GM18502 (cell line): ENCODE results near the gene DPP6.

ENCODE experiments used
- ATAC-seq: cut with Tn5 transposase; IDR thresholded peaks from one replicate; pipeline ENCODE4 v1.9.1; 2021; ENCODE audit warnings: mild to moderate bottlenecking; ENCODE audit not compliant: unreplicated experiment, poor library complexity

The DPP6 gene

DNA sequence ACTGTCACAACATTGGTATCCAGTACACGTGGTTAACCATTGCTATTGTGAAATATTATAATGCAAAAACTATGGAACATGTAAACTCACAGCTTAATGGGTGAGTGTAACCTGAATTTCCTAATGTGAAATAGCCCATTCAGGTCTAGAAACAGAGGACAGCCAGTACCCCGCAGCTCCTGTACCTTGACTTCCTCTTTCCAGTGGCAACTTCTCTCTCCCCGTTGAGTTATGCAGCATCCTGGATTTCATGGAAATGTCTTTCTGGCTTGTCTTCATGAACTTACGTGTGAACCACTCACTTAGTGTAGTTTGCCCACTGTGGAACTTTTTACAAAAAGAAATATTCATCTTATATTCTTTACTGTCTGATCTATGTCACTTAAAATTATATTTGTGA lies 384.4 kb downstream of the DPP6 start:
- ATAC-seq = no peak

DNA sequence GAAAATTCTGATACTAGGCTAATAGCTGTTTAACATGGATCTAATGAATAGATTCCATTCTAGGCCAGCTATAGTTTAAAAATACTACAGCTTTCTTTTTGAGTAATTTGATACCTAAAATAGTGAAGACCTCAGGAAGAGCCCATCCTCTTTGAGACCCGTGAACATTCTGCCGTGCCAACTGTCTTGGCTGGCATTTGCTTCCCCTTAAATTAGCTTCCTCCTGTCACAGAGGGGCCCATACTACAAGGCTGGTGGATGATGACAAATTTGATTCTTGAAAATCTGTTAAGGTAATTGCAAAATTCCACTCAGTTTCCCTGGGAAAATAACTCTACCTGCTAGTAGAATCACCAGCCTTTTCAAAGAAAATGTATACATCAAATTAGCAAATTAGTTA lies 385.0 kb downstream of the DPP6 start:
- no peak for ATAC-seq

GRCh38 chr7:154438571-154439367 lies 386.6 kb downstream of the DPP6 start:
- no peak for ATAC-seq

DNA sequence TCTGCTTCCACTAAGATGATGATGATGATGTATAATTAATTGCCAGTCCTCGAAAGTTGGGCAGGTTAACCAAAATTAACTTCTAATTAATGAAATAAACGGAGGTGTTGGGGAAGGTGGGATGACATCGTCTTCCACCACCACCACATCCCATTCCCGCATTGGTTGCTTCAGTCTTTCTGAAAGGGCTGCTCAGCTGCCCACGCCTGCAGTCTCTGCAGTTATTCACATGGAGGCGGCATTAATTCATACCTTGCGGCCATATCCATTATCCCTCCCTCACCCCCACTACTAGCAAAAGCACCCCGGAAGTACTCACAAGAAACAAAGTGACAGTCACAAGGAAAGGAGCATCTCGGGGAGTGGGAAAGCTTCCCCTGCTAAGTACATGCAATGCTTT lies 387.9 kb downstream of the DPP6 start:
- ATAC-seq = no peak

GRCh38 chr7:154440651-154441050 lies 388.5 kb downstream of the DPP6 start:
- no peak for ATAC-seq

- ATAC-seq = no peak
Observed at GRCh38 chr7:154441811-154442210, 389.6 kb downstream of the DPP6 start.

GRCh38 chr7:154442939-154443338 lies 390.7 kb downstream of the DPP6 start:
- no peak for ATAC-seq

DNA sequence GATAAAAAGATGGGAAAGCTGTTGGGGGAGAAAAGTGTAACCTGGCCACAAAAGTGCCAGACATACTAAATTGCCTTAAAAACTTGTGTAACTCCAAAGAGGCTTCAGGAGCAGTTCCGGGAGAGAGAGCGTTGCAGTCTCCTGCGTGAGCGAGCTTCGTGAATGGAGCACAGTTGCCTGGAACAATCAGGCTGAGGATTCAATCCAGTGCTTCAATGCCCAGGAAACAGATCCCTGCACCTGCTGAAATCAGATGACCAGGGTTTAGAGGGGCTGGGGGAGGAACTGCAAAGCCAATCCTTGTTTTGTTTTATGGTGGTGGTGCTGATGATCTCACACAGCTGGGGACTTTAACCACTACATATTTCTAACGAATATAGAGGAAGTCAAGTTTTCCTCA lies 398.3 kb downstream of the DPP6 start:
- ATAC-seq = no peak

GRCh38 chr7:154451480-154452457 lies 399.6 kb downstream of the DPP6 start:
- no peak for ATAC-seq

DNA sequence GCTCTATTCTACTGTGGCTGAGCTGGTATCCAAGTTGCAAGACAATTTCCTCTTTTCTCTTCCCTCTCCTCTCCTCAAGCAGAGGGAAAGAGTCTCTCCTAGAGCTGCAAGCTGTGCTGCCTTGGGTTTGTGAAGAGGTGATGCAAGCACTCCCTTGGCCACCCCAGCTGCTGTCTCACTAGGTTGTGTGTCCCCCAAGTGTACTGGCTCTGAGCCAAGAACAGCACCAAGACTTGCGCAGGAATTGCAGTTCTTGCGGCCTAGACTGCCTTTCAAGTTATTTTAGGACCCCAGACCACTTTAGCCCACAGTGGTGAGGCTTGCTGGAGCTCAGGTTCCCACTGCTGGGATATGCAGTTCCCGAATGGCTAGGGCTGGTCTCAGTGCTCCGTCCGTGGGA lies 411.6 kb downstream of the DPP6 start:
- ATAC-seq = no peak

DNA sequence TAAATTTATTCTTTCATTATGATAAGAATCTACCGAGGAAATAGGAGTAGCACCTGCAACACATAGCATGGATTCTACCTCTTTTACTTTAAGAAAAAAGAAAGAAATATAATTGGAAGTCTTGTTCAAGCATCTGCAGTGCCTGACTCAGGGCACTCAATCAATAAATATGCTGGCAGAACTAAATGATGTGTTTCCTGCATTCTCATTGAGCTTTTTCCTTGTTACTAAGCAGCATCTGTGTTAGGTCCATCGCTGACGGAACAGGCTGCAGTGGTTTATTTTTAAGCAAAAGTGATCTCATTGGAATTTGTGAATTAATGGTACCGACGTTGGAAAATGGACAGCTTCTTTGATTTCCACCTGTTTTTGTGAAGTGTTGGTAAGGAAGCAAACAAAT lies 417.5 kb downstream of the DPP6 start:
- no peak for ATAC-seq

DNA sequence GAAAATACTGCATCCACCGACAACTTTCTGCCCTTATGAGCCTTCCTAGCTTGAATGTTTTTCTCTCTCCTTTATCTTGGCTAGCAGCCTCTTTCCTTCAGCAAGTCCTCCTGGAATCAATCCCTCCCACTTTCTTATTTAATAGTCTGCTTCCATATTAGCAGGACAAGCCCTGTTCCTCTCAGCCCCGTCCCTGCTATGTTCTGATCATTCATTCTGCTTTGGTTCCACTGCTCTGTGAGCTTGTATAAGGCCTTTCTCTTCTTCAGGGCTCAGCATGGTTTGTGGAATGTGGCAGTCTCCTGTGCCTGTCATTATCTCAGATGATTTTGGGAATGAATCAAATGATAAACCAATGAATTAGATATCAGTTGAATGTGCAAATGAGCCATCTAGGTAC lies 420.1 kb downstream of the DPP6 start:
- no peak for ATAC-seq

DNA sequence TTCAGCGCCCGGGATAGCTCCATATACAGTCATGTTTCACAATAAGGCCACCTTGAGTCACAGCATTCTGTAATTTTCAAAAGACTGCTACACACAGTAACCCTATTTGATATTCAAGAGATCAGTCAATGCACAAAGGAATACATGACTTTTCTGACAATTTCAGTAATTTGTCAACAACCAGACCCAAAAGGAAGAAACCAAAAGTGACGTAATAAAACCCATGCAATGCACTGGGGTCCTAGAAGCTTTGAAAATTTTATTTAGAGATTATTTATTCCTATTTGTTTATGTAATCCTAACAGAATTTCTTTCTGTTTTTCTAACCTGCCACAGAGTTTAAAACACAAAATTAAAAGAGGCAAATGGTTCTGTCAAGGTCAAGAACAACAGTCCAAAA lies 421.2 kb downstream of the DPP6 start:
- no peak for ATAC-seq

- no peak for ATAC-seq
Observed at GRCh38 chr7:154474903-154475520, 422.8 kb downstream of the DPP6 start.

DNA sequence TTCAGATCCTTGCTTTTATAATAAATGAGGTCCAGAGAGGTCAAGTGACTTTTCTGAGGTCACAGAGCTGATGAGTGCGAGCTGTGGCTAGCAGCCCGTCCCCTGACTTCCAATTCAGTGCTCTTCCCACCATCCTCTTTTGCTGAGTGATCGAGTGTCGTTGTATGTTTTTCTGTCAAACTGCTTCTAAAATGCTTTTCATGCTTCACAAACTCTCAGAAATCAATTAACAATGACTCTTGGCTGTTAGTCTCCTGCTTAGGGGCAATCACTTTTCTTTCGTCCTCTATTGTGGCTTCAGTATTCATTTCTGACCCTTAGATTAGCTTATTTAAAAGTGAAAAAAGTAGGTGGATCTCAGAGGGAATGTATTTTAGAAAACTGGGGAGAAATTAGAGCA lies 423.7 kb downstream of the DPP6 start:
- ATAC-seq = no peak

GRCh38 chr7:154480817-154481216 lies 428.6 kb downstream of the DPP6 start:
- no peak for ATAC-seq

DNA sequence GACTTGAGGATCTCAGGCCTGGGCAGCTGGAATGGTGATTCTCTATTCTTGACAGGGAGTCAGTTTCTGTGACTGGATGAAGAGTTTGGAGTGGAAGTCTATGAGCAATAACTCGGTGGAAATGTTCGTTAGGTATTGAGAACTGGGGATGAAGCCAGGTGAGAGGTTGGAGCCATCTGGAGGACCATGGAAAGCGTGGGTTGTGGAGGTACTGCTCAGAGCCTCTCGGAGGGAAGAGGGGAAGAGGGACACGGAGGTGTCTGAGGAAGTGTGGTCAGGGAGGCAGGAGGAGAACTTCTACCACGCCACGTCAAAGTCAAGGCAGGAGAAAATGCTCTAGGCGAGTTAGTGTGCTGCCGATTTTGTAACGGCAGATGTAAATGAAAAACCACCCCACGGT lies 430.7 kb downstream of the DPP6 start:
- no peak for ATAC-seq

DNA sequence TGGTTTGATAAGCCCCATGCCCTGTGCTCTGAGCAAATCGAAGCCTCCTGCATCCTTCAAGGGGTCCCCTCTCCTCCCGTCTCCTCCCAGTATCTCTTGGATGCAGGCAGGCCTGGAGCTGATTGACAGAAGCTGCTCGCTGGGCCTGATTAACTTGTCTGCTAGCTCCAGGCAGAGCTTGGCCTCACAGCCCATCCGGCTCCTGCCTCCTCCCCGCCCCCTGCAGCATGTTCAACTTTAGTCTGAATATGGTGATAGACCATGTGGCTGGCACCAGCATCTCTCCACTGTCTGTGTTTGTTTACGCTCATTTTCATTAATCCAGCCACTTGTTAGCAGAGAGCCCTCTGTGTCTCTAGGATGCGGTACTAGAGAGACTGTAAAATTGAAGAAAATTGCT lies 432.2 kb downstream of the DPP6 start:
- no peak for ATAC-seq

DNA sequence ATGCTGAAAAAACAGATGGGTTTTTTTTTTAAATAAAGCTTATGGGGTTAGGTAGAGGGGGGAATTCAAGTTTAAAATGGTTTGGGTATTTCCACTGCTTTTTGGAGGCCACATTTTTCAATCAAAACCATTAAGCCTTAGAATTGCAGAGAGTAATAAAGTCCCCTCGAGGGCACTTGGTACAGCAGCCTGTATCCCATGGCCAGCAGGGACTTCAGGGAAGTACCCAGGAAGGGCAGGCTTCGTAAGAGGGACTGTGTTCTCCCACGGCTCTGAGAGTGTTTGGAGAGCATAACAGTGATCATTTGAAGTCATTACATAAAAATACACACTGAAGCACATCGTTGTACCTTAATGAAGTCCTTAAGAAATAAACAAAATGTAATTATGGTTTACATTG lies 432.7 kb downstream of the DPP6 start:
- no peak for ATAC-seq

GRCh38 chr7:154489897-154490296 lies 437.7 kb downstream of the DPP6 start:
- ATAC-seq = no peak

- no peak for ATAC-seq
Observed at GRCh38 chr7:154493594-154493993, 441.4 kb downstream of the DPP6 start.
